ENCODE results near the gene HTR1B.

The HTR1B gene

GRCh38 chr6:77482981-77483380 lies 19.7 kb upstream of the HTR1B start:
- no peak for TF ChIP-seq CTCF (conservative IDR thresholded peaks at IDR 0.05; ENCODE audit: low read depth)
- no peak for DNase-seq (ENCODE audit: low spot score)
- no peak overlapping the region for H3K27ac ChIP-seq
- ChIA-PET POLR2A (ENCODE audit: low non-redundant PET) (no interaction called here), CTCF (no interaction called here)

GRCh38 chr6:77474973-77475372 lies 11.7 kb upstream of the HTR1B start:
- no peak for DNase-seq (ENCODE audit: low spot score)
- TF ChIP-seq CTCF (conservative IDR thresholded peaks at IDR 0.05; ENCODE audit: low read depth), result no peak
- H3K27ac ChIP-seq, result no peak overlapping the region
- POLR2A ChIA-PET (ENCODE audit: low non-redundant PET), result no interaction called here
- CTCF ChIA-PET, result no interaction called here

- no peak for DNase-seq (ENCODE audit: low spot score)
- POLR2A ChIA-PET (ENCODE audit: low non-redundant PET), result no interaction called here
- CTCF ChIA-PET, result no interaction called here
- no peak overlapping the region for H3K27ac ChIP-seq
- TF ChIP-seq CTCF (conservative IDR thresholded peaks at IDR 0.05; ENCODE audit: low read depth), result no peak
Measured at GRCh38 chr6:77474286-77474956, 11.1 kb upstream of the HTR1B start.

GRCh38 chr6:77470983-77471382 lies 7.7 kb upstream of the HTR1B start:
- peak; percentile 55 for DNase-seq (ENCODE audit: low spot score)
- no peak for TF ChIP-seq CTCF (conservative IDR thresholded peaks at IDR 0.05; ENCODE audit: low read depth)
- CTCF ChIA-PET, result interaction anchor here (0.7 kb wide), 1 partner anchor 37 kb away, joined by 4 read pairs; no protein-coding TSS in a partner anchor
- POLR2A ChIA-PET (ENCODE audit: low non-redundant PET), result no interaction called here
- H3K27ac ChIP-seq, result no peak overlapping the region

GRCh38 chr6:77468939-77469338 lies 5.6 kb upstream of the HTR1B start:
- POLR2A ChIA-PET (ENCODE audit: low non-redundant PET), result no interaction called here
- DNase-seq (ENCODE audit: low spot score), result no peak
- H3K27ac ChIP-seq, result no peak overlapping the region
- CTCF ChIA-PET, result interaction anchor here (0.7 kb wide), 1 partner anchor 1483 kb away, joined by 3 read pairs; no protein-coding TSS in a partner anchor
- no peak for TF ChIP-seq CTCF (conservative IDR thresholded peaks at IDR 0.05; ENCODE audit: low read depth)

- ChIA-PET CTCF (interaction anchor here (0.8 kb wide), 1 partner anchor 111 kb away, joined by 3 read pairs; no protein-coding TSS in a partner anchor), POLR2A (ENCODE audit: low non-redundant PET) (no interaction called here)
- no peak overlapping the region for H3K27ac ChIP-seq
- no peak for TF ChIP-seq CTCF (conservative IDR thresholded peaks at IDR 0.05; ENCODE audit: low read depth)
- no peak for DNase-seq (ENCODE audit: low spot score)
Measured at GRCh38 chr6:77466451-77467437, 3.5 kb upstream of the HTR1B start.
